CD4-positive, alpha-beta T cell treated with Interferon alpha-2 for 1 hour (primary cell): ENCODE results near the gene TMCC3.
A peak's percentile ranks its signal among the peaks of the same experiment; 100 is the strongest.
"Not testable (repeated sequence)": the region's sequence is repeated elsewhere in the genome, so short reads cannot be mapped to it uniquely, and the experiment has no call there.

Source experiments
- DNase-seq, 2 donors: peaks; one replicate each; pipeline ENCODE4 v3.0.0-alpha.2; 2020 to 2022

The TMCC3 gene

GRCh38 chr12:94650143-94651056 is at the start of gene TMCC3:
Gene TMCC3, minus strand, starts transcription at chr12:94650557. Its CDS starts 127 bp downstream, at chr12:94650430.
- DNase-seq, result peak in 1 of 2 donors; percentile 38

- no peak for DNase-seq
Measured at GRCh38 chr12:94699801-94700200, 49.4 kb upstream of the TMCC3 start.

DNA sequence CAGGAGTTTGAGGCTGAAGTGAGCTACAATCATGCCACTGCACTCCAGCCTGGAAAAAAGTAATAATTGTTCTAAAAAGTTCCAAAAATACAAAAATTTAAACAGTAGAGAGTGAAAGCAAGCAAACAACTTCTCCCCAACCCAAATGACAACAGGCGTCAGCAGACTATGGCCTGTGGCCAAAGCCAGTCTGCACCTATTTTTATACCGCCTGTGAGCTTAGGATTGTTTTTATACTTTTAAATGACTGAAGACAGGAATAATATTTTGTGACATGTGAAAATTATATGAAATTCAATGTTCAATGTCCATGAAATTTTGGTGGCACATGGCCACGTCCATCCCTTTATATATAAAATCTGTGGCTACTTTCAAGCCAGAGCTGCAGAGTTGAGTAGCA is 48.2 kb upstream of the TMCC3 start:
- DNase-seq, result no peak

DNA sequence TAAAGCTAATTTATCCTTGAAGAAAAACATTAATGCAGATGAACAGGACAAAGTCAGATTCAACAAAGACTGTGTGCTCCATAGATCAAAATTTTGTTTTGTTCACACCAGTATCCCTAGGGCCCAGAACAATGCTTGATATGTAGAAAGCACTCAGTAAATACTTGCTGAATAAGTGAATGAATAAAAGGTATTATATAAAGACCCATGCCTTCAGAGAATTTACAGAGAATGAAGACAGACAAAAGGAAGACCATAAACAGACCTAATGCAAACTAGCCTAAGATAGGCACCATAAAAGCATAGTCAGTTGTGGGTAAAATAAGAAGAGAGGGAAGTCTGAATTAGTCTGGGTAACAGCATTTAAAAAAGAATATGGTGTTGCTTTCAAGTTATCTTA is 47.3 kb upstream of the TMCC3 start:
- DNase-seq, result no peak

- no peak for DNase-seq
Measured at GRCh38 chr12:94694732-94695131, 44.4 kb upstream of the TMCC3 start.

- not testable (repeated sequence) for DNase-seq
Measured at GRCh38 chr12:94692826-94693225, 42.5 kb upstream of the TMCC3 start.

GRCh38 chr12:94690198-94690771 is 39.9 kb upstream of the TMCC3 start:
- DNase-seq, result no peak

DNA sequence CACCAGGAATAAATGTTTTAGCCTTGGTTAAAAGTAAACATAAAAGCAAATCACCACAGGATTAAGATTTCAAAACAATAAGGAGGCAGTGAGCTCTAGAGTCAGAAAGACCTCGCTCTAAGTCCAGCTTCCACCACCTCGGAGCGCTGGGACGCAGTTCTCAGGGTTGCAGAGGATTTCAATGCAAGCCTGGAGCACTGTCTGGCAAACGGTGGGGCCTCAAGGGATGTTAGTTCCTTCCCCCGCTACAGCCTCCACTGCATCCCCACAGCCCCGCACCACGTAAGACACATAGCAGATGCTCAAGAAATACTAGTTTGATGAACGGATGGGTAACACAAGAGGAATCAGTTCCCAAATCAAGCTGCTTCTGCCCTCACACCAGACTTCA is 39.3 kb upstream of the TMCC3 start:
- DNase-seq, result no peak

DNA sequence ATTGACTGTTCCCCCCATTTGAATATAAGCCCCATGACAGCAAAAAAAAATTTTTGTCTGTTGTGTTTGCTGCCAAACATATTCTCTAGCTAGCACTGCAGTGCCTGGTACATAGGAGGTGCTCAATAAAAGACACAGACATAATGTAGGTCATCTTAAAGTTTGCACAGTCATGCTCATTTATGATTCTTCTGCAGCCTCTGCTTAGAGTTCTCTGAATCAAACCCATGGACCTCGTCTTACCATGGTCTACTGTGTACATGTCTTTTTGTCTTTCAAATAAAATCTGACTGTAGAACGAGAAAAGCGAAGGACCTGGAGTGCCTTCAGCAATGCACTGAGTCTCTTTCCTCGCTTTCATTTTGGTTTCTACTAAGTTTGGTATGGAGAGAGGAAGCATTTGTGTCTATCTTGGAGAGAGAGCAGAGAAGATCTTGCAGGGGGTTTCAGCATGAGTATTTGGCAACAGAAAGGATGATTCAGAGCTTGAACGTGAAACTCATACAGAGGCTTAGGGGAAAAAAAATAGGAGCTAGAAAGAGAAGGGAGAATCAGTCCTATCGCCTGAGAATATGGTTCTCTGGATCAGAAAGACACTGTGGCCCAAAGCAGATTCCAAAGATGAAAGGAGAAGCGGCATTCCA is 38.8 kb upstream of the TMCC3 start:
- no peak for DNase-seq

GRCh38 chr12:94687891-94688290 is 37.5 kb upstream of the TMCC3 start:
- no peak for DNase-seq

GRCh38 chr12:94686834-94687628 is 36.7 kb upstream of the TMCC3 start:
- DNase-seq, result no peak

- no peak for DNase-seq
Measured at GRCh38 chr12:94684416-94685142, 34.2 kb upstream of the TMCC3 start.

GRCh38 chr12:94679554-94680195 is 29.3 kb upstream of the TMCC3 start:
- no peak for DNase-seq

DNA sequence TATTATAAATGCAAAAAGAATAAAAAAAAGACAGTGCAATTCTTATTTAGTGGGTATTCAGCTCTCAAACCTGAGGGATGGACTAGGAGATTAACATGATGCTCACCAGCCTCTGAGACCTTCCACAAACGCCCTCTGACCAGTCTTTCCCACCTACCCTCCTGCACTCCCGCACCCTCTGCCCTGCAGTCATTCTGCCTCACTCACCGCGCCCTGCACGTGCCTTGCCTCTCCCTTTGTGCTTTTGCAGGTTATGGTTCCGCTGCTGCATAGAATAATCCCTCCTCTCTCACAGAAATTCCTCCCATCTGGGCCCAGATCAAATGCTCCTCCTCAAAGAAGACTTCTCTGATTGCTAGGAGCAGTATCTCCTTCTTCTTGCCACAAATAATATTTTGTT is 28.5 kb upstream of the TMCC3 start:
- no peak for DNase-seq

- DNase-seq, result no peak
Measured at GRCh38 chr12:94678379-94678778, 28.0 kb upstream of the TMCC3 start.

DNA sequence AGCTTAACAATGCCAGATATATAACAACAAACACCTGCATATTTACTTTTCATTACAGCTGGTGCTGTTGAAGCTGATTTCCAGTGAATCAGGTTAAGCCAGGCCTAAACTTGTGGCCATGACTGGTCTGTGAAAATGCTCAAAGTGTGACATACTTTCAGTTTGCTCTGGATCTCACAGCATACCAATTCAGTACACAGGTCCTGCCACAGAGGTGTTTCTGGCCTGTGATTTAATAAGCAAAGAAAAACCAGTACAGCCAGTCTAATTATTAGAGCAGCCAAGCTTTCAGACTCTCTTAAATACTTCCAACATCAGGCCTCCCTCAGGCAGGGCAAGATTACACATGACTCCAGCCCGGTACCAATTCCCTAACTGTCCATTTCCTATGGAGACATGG is 27.4 kb upstream of the TMCC3 start:
- DNase-seq, result peak in 1 of 2 donors; percentile 12

GRCh38 chr12:94676922-94677321 is 26.6 kb upstream of the TMCC3 start:
- peak in 1 of 2 donors; percentile 11 for DNase-seq

- DNase-seq, result peak; percentile 56 to 58
Measured at GRCh38 chr12:94676031-94676641, 25.8 kb upstream of the TMCC3 start.

- peak in 1 of 2 donors; percentile 26 for DNase-seq
Measured at GRCh38 chr12:94674835-94675234, 24.5 kb upstream of the TMCC3 start.

DNA sequence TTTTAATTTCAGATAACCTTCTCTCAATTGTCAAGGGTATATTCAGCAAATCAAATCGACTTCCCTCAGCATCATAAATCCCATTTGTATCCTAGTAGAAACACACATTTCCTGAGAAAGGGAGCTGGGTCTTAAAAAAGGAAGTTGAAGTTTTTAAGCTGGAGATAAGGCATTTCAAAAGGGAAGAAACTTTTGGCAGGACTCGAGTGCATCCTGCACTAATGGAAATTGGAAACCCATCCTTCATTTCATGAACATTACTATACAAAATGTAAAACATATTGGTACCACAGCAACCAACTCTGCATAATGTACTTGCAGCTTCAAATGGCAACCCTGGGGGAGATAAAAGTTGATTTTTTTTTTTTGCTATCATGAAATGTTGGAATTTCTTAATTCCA is 23.7 kb upstream of the TMCC3 start:
- DNase-seq, result no peak

- DNase-seq, result no peak
Measured at GRCh38 chr12:94673496-94673895, 23.1 kb upstream of the TMCC3 start.
